HG02798 (cell line): ENCODE measurements around the gene GABRB2.
"Not testable (repeated sequence)": the region's sequence is repeated elsewhere in the genome, so short reads cannot be mapped to it uniquely, and the experiment has no call there.

Experiments used
- ATAC-seq: cut with Tn5 transposase; IDR thresholded peaks from one replicate; pipeline ENCODE4 v1.9.1; 2021; ENCODE audit warnings: mild to moderate bottlenecking; ENCODE audit not compliant: unreplicated experiment, poor library complexity

Gene GABRB2

GRCh38 chr5:161261668-161262323 lies 284.7 kb downstream of the GABRB2 start:
- no peak for ATAC-seq

- ATAC-seq, result no peak
These were observed 288.1 kb downstream of the GABRB2 start for GRCh38 chr5:161258438-161258837.

DNA sequence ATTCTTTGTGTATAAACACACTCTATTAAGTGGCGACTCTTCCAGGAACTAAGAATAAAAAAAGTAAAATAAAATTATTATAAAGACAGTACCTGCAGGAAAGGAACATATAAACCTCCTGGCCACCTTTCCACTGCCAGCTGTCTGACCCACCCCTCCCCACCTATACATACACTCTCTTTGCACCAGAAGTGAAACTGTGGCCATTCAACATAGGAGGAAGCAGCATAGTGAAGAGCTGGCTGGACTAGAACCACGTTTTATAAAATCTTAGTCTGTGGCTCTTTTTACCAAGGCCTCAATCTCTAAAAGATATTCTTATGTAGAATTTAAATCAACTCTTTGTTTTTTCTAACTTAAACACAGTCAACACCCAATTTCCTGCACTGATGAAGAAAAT lies 289.6 kb downstream of the GABRB2 start:
- no peak for ATAC-seq

- not testable (repeated sequence) for ATAC-seq
These were observed 293.6 kb downstream of the GABRB2 start for GRCh38 chr5:161252955-161253354.

DNA sequence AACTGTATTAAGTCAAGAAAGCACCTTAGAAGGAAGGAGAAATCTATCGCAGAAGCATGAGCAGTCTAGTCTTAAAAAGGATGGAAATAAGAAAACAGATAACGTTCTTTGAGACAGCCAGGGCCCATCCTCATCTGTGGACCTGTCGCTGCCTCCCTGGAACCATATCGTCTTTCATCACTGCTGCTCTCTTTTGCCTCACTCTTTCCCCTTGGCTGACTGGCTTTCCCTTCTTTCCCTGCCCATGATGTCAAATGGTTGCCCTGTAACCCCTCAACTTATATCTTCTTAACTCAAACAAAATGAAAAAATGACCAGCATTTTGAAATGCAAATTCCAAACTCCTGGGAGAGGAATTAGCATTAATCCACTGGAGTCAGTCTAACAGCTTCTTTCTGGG lies 299.8 kb downstream of the GABRB2 start:
- ATAC-seq, result no peak

DNA sequence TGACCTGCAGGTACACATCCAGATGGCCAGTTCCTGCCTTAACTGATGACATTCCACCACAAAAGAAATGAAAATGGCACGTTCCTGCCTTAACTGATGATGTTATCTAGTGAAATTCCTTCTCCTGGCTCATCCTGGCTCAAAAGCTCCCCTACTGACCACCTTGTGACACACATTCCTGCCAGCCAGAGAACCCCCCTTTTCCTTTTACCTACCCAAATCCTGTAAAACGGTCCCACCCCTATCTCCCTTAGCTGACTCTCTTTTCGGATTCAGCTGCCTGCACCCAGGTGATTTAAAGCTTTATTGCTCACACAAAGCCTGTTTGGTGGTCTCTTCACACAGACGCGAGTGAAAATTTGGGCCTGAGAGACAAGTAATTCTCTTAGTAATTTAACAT lies 300.7 kb downstream of the GABRB2 start:
- ATAC-seq, result not testable (repeated sequence)
